ENCODE data around the gene CKS1B.
A peak's percentile ranks its signal among the peaks of the same experiment; 100 is the strongest.
"Not testable (repeated sequence)": the region's sequence is repeated elsewhere in the genome, so short reads cannot be mapped to it uniquely, and the experiment has no call there.

CKS1B gene

GRCh38 chr1:154982897-154983648 lies 8.6 kb downstream of the CKS1B start, which contains the start of gene FLAD1:
FLAD1 (plus strand) TSS chr1:154983344; CDS start chr1:154983695, 351 bp downstream.
- H3K27me3 Mint-ChIP-seq: no peaks in the 10 kb centered on the region
- H3K36me3 Mint-ChIP-seq (ENCODE audit: low read depth): peaks cover 29% of the 10 kb centered on the region
- no peak within 1 kb of the TSS for H3K27ac Mint-ChIP-seq
- H3K9me3 Mint-ChIP-seq: no peaks in the 10 kb centered on the region
- peaks cover 14% of the 10 kb centered on the region for H3K4me1 Mint-ChIP-seq (ENCODE audit: low read depth)
- no peak within 1 kb of the TSS for H3K4me3 Mint-ChIP-seq

GRCh38 chr1:154983776-154984466 lies 9.4 kb downstream of the CKS1B start:
- H3K36me3 Mint-ChIP-seq (ENCODE audit: low read depth): peaks cover 30% of the 10 kb centered on the region
- H3K4me3 Mint-ChIP-seq: no peak overlapping the region
- H3K27me3 Mint-ChIP-seq: no peaks in the 10 kb centered on the region
- no peaks in the 10 kb centered on the region for H3K9me3 Mint-ChIP-seq
- peaks cover 14% of the 10 kb centered on the region for H3K4me1 Mint-ChIP-seq (ENCODE audit: low read depth)
- H3K27ac Mint-ChIP-seq: no peak overlapping the region

GRCh38 chr1:154986736-154987135 lies 12.3 kb downstream of the CKS1B start:
- H3K27me3 Mint-ChIP-seq, H3K9me3 Mint-ChIP-seq, H3K4me3 Mint-ChIP-seq, H3K27ac Mint-ChIP-seq: not testable (repeated sequence)
- Mint-ChIP-seq H3K4me1 (ENCODE audit: low read depth) (peaks cover 14% of the 10 kb centered on the region), H3K36me3 (ENCODE audit: low read depth) (peaks cover 35% of the 10 kb centered on the region)

GRCh38 chr1:154987326-154987725 lies 12.8 kb downstream of the CKS1B start:
- H3K4me1 Mint-ChIP-seq (ENCODE audit: low read depth): peaks cover 14% of the 10 kb centered on the region
- peaks cover 35% of the 10 kb centered on the region for H3K36me3 Mint-ChIP-seq (ENCODE audit: low read depth)
- H3K27me3 Mint-ChIP-seq: no peaks in the 10 kb centered on the region
- H3K27ac Mint-ChIP-seq: no peak overlapping the region
- no peaks in the 10 kb centered on the region for H3K9me3 Mint-ChIP-seq
- H3K4me3 Mint-ChIP-seq: no peak overlapping the region

GRCh38 chr1:154988058-154988954 lies 13.8 kb downstream of the CKS1B start:
- H3K27me3 Mint-ChIP-seq: no peaks in the 10 kb centered on the region
- peaks cover 35% of the 10 kb centered on the region for H3K36me3 Mint-ChIP-seq (ENCODE audit: low read depth)
- H3K27ac Mint-ChIP-seq: no peak overlapping the region
- H3K4me3 Mint-ChIP-seq: no peak overlapping the region
- peaks cover 14% of the 10 kb centered on the region for H3K4me1 Mint-ChIP-seq (ENCODE audit: low read depth)
- no peaks in the 10 kb centered on the region for H3K9me3 Mint-ChIP-seq

GRCh38 chr1:154989195-154989860 lies 14.8 kb downstream of the CKS1B start:
- no peak overlapping the region for H3K27ac Mint-ChIP-seq
- H3K36me3 Mint-ChIP-seq (ENCODE audit: low read depth): peaks cover 35% of the 10 kb centered on the region

GRCh38 chr1:154990276-154990675 lies 15.8 kb downstream of the CKS1B start:
- peaks cover 3% of the 10 kb centered on the region for H3K4me1 Mint-ChIP-seq (ENCODE audit: low read depth)
- H3K9me3 Mint-ChIP-seq: no peaks in the 10 kb centered on the region
- H3K27me3 Mint-ChIP-seq: no peaks in the 10 kb centered on the region
- peaks cover 35% of the 10 kb centered on the region for H3K36me3 Mint-ChIP-seq (ENCODE audit: low read depth)
- no peak overlapping the region for H3K27ac Mint-ChIP-seq
- no peak overlapping the region for H3K4me3 Mint-ChIP-seq

More at GRCh38 chr1:154989195-154989860, 14.8 kb downstream of the CKS1B start:
- H3K4me1 Mint-ChIP-seq (ENCODE audit: low read depth): peaks cover 8% of the 10 kb centered on the region
- H3K27me3 Mint-ChIP-seq: no peaks in the 10 kb centered on the region
- H3K9me3 Mint-ChIP-seq: no peaks in the 10 kb centered on the region
- H3K4me3 Mint-ChIP-seq: no peak overlapping the region

GRCh38 chr1:154992721-154993571 lies 18.5 kb downstream of the CKS1B start:
- no peaks in the 10 kb centered on the region for H3K9me3 Mint-ChIP-seq
- H3K27ac Mint-ChIP-seq: no peak overlapping the region
- H3K4me3 Mint-ChIP-seq: no peak overlapping the region
- peaks cover 8% of the 10 kb centered on the region for H3K4me1 Mint-ChIP-seq (ENCODE audit: low read depth)
- peaks cover 7% of the 10 kb centered on the region for H3K27me3 Mint-ChIP-seq
- peaks cover 28% of the 10 kb centered on the region for H3K36me3 Mint-ChIP-seq (ENCODE audit: low read depth)

GRCh38 chr1:154993572-154994268 lies 19.2 kb downstream of the CKS1B start, which contains the start of gene LENEP:
LENEP (plus strand) TSS chr1:154993586; CDS start chr1:154993608, 22 bp downstream.
- peaks cover 7% of the 10 kb centered on the region for H3K27me3 Mint-ChIP-seq
- H3K4me3 Mint-ChIP-seq: no peak within 1 kb of the TSS
- H3K27ac Mint-ChIP-seq: no peak within 1 kb of the TSS
- peaks cover 14% of the 10 kb centered on the region for H3K4me1 Mint-ChIP-seq (ENCODE audit: low read depth)
- H3K36me3 Mint-ChIP-seq (ENCODE audit: low read depth): peaks cover 21% of the 10 kb centered on the region
- H3K9me3 Mint-ChIP-seq: no peaks in the 10 kb centered on the region

- H3K36me3 Mint-ChIP-seq (ENCODE audit: low read depth): peaks cover 16% of the 10 kb centered on the region
- no peaks in the 10 kb centered on the region for H3K9me3 Mint-ChIP-seq
- H3K27me3 Mint-ChIP-seq: peaks cover 7% of the 10 kb centered on the region
- peaks cover 20% of the 10 kb centered on the region for H3K4me1 Mint-ChIP-seq (ENCODE audit: low read depth)
- no peak overlapping the region for H3K27ac Mint-ChIP-seq
- no peak overlapping the region for H3K4me3 Mint-ChIP-seq
These were observed 19.7 kb downstream of the CKS1B start for GRCh38 chr1:154994269-154994587.

GRCh38 chr1:154994591-154994990 lies 20.1 kb downstream of the CKS1B start:
- Mint-ChIP-seq H3K27me3 (peaks cover 7% of the 10 kb centered on the region), H3K4me1 (ENCODE audit: low read depth) (peaks cover 21% of the 10 kb centered on the region), H3K36me3 (ENCODE audit: low read depth) (peaks cover 12% of the 10 kb centered on the region), H3K27ac (peak overlapping the region; percentile 37), H3K4me3 (no peak overlapping the region), H3K9me3 (no peaks in the 10 kb centered on the region)

- peaks cover 29% of the 10 kb centered on the region for H3K4me1 Mint-ChIP-seq (ENCODE audit: low read depth)
- H3K27ac Mint-ChIP-seq; H3K4me3 Mint-ChIP-seq; H3K27me3 Mint-ChIP-seq; H3K9me3 Mint-ChIP-seq; H3K36me3 Mint-ChIP-seq (ENCODE audit: low read depth): not testable (repeated sequence)
These were observed 21.0 kb downstream of the CKS1B start for GRCh38 chr1:154995301-154995983.

Data from stimulated activated naive CD8-positive, alpha-beta T cell treated with anti-CD3 and anti-CD28 coated beads, Interleukin-15, Interleukin-2, amounts not matched to agents 100 ng/mL and 50 ng/mL, for 24 hours (primary cell).